HG03571 (cell line): ENCODE measurements around the gene FAM219A.

Experiments used
- ATAC-seq: cut with Tn5 transposase; IDR thresholded peaks from one replicate; pipeline ENCODE4 v1.9.1; 2021; ENCODE audit not compliant: unreplicated experiment

The FAM219A gene, protein sequence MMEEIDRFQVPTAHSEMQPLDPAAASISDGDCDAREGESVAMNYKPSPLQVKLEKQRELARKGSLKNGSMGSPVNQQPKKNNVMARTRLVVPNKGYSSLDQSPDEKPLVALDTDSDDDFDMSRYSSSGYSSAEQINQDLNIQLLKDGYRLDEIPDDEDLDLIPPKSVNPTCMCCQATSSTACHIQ

DNA sequence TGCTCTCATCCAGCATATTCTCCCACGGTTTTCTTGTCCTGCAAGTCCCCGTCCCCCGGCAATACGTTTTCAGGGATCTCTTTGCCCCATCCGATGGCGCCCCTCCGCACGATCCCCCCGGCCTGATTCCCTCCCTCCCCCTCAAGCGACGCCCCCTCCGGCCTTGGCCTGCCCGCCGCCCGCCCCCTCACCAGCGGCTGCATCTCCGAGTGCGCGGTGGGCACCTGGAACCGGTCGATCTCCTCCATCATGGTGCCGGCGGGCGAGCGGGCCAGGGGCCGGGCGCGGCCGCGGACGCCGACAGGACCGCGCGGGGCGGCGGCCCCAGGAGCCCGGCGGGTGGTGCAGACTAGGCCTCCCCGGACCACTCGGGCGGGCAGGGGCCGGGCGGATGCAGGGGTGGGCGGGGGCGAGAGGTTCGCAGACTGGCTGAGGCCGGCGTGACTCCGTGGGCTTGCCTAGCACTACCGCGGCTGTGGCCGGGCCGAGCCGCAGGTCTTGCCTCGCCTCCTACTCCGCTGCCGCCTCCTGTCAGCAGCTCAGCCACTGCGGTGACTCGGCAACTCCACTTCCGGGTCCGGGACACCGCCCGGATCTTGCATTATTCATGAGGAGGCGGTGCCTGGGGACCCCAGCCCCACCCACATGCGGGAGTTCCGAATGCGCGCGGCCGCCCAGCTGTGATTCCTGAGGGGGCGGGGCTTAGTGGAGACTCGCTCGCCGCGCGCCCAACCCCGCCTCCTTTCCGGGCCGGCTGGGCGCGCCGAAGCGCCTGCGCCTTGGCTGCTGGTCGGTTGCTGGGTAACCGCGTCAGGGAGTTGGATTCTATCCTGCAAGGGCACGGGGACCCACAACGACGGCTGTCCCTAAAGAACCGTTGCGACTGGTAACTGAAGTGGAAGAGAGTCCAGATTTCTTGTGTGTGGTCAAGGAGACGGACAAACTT lies at the start of gene FAM219A, which contains the start of gene DNAI1:
TSS of gene FAM219A (minus strand) at position 558 of the 946 bp plus-strand sequence. CDS start at position 251, 307 bp downstream.
TSS of gene DNAI1 (plus strand) at position 793 of the 946 bp plus-strand sequence. CDS start 201 bp downstream, outside the sequence.
- ATAC-seq = peak; percentile 97

DNA sequence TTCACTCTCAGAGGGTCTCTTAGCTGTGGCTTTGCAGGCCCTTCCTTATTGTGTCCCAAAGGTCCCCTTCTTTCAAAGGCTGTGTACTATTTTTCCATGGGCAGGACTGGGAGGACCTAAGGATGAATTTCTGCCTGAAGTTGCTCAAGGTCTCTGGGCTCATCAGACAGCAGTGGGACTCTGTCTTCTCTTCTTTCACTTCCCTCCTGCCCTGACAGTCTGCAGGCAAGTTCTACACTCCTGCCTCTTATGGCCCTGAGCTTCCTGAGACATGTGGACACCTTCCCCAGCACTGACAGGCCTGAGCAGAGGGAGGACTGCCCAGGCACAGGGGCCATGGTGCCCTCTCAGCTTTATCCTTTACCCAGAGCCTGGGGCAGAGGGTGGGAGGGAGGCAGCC lies 49.6 kb upstream of the FAM219A start:
- no peak for ATAC-seq

DNA sequence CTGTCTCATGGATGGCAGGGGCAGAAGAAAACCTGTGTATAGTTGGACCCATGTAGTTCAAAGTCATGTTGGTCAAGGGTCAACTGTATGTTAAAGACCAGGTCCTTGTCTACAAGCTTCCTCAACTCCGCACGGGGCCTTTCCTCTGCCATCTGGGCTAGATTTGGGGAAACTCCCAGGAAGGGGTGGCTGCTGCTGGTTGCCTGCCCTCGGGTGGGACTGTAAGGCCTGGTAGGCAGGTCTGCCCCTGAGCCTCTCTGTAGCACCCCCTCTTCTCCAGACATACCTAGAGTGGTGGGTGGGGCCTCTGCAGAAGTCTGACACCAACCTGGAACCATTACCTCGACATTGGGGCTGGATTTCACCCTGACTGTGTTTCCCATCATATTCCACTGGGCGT lies 49.2 kb upstream of the FAM219A start:
- ATAC-seq = no peak

DNA sequence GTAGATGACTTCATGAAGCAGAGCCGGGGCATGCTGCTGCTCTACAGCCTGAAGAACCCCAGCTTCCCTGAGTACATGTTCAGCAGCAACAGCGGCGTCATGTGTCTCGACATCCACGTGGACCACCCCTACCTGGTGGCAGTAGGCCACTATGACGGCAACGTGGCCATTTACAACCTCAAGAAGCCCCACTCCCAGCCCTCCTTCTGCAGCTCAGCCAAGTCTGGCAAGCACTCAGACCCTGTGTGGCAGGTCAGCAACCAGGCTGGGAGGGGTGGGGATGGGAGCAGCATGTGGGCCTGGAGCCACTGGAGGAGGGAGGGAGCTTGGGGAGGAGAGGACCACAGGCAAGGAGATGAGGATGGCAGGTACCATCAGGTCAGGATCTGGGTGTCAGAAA lies 48.3 kb upstream of the FAM219A start:
- ATAC-seq = no peak

DNA sequence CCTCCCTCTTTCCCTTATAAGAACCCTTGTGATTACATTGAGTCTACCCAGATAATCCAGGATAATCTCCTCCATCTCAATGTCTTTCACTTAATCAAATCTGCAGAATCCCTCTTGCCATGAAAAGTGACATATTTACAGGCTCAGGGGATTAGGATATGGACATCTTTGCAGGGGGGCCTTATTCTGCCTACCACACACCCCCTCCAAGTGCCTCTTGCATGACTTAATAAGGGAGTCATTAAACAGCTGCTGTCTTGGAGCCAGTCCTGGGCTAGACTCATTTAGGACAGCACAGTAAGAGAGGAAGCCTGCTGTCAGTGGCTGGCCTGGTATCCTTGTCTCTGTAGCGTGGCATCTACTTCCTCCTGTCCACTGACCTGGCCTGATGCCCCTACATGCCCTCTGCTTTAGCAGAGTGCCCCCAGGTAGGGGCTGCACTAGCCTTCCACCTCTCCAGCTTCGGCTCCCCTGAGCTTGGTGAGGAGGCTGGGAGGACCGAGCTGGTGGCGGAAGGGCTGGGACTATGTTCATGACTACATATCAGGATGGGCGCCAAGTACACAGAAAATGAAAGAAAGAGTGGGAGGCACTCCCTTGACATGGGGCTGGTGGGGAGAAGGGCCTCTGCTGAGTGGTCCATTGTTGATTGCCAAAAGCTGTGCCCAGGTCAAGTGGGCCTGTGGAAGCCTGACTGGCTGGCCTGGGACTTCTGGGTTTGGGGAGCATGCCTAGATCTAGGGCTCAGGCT lies 47.2 kb upstream of the FAM219A start:
- ATAC-seq = no peak

DNA sequence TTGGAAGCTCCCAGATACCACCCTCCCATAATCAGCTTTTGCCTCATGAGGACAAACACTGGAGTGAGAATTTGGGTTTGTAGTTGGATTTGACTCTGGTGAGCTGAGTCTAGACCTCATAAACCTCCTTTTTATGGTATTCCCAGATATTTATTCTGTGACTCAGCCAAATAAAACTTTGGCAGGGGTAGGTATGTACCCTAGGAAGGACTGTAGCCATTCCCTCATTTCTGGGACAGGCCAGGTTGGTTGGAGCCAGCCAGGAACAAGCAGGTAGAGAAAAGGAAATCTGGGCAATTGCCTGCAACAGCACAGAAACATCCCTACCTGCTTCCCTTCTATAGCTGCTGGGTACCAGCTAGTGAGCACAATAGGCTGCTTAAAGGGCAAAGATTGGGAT lies 45.0 kb upstream of the FAM219A start:
- ATAC-seq = no peak

DNA sequence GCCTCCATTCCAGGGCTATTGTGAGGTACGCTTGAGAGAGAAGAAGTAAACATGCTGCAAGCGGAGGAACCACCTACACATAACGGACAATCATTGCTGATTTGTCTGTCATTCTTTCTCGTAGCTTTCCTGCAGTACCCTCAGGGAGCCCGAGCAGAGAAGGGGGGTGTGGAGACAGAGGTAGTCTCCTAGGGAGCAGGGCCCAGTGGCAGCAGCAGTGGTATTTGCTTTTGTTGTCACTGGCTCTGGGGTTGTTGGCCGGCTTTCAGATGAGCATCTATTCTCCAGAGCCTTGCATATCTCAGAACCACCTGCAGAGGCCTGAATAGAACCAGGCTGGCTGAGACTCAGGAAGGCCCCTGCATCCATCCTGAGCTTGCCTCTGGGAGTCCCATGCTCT lies 44.5 kb upstream of the FAM219A start:
- no peak for ATAC-seq

DNA sequence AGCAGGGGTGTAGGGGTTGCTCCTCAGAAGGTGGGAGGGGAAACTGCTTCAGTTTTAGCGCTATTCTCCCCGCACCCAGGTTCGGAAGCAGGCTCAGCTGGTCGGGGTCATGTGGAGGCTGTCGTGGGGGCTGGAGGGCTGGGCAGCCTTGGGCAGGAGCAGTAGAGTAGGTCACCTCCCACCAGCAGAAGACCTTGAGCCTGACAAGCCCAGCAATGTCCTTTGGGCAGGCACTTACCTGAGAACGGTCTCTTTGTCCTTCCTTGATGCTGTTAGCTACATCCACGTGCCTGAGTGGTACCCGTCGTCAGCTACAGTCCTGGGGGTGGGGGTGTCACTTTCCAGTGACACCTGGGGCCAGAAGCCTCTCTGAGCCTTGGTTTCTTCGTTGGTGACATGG lies 44.1 kb upstream of the FAM219A start:
- no peak for ATAC-seq

DNA sequence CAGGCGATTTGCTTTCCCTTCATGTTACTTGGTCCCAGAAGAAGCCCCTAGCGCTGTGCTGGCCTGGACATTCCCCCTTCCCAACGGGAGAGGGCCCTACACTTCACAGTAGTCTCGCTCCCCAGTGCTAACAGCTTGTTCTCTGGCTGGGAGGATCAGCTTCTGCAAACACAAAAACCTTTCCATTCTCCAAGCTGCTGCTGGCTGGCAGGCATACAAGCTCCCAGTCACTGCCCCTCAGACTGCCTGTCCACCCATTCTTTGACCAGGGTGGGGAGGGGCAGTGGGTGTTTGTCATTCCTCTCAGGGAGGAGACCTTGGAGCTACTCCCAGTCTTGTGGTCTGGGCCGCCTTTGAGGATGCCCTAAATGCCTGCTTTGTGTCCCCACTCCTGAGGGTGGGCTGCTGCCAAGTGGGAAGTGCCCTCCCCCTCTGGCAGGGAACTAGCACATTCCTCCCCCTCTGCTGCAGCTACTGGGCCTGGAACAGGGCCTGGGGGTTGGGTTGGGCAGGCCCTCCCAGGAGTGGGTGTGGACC lies 43.6 kb upstream of the FAM219A start:
- ATAC-seq = no peak

DNA sequence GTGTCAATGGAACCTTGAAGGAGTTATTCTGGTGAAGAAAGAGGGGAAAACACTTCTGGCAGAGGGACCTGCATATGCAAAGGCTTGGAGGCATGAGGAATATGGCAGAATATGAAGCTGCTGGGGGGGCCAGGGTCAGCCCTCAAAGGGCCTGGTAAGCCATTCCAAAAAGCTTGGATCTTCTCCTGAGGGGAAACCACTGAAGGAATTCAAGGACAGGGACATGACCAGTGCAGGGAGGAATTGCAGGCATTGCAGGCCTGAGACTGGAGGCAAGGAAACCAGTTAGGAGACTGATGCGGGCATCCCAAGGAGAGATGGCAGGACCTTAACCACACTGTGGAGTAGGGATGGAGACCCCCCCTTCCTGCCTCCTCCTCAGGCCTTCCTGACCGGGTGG lies 43.0 kb upstream of the FAM219A start:
- no peak for ATAC-seq

DNA sequence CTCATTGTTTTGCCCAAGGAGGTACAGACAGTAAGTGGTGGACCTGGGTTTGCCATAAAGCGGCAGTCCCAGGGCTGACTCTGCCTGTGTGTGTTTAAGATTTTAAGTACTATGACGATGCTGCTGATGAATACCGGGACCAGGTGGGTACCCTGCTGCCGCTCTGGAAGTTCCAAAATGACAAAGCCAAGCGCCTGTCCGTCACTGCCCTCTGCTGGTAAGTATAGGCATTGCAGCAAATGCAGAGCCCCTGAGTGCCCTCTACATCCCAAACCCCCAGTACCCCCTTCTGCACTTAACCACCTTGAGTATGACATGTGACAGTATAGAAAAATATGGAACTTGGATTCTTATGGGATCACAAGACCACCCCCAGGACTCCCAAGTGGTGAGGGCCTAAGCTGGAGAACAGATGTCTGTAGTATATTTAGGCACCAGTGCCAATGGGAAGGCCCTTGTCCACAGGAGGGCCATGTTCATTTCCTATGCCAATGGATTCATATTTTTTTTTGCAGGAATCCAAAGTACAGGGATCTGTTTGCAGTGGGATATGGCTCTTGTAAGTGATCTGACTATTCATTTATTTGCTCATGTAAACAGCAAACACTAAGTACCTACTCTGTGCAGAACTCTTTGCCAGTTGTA lies 42.4 kb upstream of the FAM219A start:
- no peak for ATAC-seq

DNA sequence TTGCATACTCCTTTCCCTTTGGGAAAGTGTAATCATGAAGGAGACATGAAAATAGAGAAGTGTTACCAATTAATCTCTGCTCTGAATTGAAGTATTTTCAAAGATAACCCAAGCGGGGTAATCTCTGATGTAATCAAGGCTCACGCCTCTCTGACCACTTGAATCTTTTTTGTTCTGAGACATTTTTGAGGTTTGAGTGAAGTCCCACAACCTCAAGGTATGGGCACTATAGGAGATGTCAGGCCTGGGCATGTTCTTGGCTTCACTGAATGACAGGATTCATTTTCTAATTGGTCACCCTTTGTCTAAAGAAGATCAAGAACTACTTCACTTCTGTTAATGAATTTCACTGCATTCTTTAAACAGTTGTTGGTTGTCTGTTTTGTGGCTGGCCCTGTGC lies 40.7 kb upstream of the FAM219A start:
- no peak for ATAC-seq

DNA sequence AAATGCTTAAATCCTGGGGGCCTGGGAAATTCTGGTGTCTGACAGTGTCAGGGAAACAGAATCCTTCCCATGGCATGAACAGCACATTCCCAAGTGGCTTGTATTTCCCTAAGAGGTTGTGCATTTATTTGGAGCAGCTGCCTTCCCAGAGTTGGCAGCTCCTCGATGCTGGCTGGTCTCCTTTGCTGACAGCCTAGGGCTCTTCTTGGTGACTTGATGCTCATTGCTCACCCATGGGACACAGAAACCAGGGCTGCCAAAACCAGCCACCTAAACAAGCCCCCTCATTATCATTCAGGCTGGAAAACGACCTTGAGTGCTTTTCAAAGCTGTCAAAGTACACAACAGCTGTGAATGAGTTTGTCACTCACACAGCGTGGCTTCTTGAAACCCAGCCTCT lies 40.2 kb upstream of the FAM219A start:
- no peak for ATAC-seq

DNA sequence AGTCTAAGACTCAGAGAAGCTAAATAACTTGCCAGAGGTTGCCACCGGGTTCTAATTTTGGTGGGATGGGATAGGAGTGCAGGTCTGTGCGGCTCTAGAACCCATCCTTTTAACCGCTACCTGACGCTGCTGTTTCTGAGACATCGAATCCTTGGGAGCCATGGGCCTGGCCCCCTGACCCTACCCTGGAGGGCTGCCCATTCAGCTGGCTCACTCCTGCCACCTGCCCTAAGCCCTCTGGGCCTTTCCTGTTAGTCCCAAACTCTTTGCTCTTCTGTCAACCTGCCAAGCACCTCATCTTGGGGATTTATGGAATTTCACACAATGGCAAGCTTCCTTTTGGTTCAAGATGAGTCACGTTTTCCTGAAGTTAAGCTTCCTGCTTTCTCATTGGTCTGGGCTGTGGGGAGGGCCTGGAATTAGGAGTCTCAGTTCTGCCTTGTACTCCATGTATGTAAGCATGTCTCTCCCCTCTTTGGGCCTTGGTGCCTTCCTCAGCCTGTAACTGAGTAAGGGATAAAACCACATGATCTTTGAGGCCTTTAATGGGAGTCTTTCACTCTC lies 37.9 kb upstream of the FAM219A start:
- no peak for ATAC-seq

DNA sequence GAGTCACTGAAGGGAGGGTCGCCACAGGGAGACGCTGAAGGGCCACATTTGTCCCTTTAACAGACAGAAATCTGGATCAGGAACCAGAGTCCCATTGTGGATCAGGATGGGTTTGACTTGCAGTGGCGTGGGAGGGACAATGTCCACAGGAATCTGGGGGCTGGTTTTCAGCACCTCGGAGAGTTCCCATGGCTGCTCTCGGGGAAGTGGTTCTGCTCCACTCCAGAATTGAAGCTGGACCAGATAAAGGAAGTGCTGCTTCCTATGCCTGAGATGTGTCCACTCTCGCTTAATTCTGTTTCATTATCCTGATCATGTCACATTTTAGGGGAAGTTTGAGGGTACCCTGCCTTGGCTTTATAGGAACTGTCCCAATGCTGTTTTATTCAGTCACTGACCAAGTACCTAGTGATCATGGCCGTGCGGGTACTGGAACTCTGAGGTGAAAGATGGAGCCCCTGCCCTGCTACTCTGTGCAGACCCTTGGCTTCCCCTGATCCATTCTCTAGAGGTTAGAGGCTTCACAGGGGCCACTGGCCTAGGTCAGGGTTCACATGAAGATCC lies 35.7 kb upstream of the FAM219A start:
- no peak for ATAC-seq

DNA sequence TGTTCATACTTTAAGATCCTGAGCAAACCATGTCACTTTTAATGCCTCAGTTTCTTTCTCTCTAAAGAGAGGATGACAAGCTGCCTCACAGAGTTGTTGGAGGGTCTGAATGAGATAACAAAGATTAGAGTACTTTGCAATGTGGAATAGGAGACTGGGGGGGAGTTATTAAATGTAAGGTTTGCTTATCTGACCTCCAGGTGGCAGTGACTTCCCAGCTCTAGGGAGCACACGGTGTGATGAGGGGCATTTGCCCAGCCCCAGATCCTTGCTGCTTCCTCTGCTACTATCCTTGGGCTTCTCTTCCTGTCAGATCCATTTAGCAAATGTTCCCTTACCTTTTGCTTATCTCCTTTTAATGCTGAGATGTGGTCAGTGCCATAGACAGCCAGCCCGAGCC lies 33.7 kb upstream of the FAM219A start:
- ATAC-seq = no peak

DNA sequence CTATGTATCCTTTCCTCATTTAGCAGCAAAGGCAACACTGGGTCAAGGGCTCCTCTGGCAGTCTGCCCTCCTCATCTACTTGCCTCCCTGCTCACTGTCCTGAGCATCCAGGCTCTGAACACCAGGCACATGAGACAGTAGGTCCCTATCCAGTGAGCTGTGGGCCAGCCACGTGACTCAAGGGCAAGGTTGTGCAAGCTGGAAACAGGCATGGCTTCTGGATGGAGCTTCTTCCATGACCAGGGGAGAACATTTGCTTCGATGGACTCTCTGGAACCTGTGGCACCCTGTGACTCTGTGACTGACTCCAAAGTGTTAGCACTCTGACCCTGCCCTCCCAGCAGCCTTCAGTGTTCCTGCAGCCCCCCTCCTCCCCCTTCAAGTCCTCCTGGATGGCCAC lies 33.2 kb upstream of the FAM219A start:
- ATAC-seq = no peak

DNA sequence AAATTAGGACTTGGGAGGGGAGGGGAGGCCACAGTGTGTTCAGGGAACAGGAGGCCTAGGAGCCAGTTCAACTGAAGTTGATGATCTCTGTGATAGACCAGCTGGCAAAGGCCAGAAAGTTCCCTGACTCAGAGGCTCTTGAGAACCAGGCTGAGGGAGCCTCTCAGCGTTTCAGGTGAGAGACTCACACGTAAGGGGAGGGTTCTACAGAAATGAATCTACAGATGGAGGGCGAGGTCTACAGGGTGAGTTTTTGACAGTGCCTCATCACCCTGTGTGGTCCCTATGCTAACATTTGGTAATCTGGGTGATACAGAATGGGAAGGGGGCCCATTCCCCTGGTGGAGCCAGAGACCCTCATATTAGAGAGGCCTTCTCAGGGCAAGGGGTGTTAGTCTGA lies 32.4 kb upstream of the FAM219A start:
- ATAC-seq = no peak

DNA sequence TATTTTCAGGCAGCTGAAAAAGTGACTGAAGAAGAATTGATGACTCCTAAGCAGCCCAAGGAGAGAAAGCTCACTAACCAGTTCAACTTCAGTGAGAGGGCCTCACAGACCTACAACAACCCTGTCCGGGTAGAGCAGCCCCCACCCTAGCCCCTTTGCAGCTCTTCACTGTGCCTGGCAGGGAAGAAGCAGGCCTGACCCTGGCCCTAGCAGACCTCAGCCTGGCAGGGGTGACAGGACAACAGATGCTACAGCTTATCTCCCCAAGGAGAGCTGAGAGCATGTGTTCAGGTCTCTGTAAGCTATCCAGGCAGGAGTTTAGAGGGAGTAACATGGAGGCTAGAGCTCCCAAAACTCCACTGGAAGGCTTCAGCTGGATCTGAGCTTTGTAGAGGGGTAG lies 32.0 kb upstream of the FAM219A start:
- ATAC-seq = no peak

DNA sequence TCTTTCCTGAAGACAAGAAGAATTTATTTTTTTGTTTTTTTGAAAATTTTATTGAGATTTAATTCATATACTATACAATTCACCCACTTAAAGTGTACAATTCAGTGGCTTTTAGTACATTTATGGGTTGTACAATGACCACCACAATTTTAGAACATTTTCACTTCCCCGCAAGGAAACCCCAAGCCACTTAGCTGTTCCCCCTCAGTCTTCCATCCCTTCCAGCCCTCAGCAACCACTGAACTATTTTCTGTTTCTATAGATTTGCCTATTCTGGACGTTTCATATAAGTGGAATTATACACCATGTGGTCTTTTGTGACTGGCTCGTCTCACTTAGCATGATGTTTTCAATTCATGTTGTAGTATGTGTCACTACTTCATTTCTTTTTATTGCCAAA lies 28.2 kb upstream of the FAM219A start:
- no peak for ATAC-seq
